Measurements from ENCODE around the gene BLM.

BLM gene

GRCh38 chr15:90857883-90858443 lies 140.8 kb downstream of the BLM start:
- DNase-seq, result no peak

DNA sequence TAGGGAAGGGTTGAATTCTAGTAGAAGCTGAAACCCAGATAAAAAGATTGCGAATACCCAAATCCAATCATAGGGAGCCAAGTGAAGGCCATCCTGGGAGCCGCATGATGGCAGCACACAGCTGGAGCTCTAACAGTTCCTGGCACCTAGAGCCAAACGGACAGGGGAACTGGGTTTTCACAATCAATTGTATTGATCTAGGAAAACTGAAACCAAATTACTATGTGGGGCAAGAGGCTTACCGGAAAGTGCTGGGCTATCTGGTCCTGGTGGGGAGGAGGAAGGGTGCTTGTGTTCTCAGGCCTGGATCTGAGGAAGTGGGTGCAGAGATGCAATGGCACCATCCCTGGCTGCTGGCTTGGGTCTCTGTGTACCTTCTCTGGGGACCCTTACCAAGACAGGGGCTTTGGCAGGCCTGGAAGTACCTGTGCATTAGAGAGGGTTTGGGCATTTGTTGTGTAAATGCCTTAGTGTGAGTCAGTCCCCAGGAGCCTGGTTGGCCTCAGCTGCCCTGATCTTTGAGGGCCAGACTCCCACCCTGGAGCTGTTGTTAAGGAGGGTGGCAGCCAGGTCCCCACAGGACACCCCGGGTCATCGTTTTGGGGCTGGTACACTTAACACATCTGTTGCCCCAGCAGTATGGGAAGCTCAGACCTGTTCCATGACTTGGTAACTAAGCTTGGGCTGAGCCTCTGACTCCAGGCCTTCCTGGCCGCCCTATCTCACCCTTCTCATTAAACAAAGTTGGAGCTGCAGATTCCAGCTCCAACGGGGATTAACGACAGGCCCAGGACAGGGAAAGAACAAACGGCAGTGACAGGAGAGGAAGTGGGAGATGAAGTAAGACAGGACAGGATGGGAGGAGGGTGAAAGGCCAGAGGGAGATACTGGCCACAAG lies 142.3 kb downstream of the BLM start:
- no peak for DNase-seq

DNA sequence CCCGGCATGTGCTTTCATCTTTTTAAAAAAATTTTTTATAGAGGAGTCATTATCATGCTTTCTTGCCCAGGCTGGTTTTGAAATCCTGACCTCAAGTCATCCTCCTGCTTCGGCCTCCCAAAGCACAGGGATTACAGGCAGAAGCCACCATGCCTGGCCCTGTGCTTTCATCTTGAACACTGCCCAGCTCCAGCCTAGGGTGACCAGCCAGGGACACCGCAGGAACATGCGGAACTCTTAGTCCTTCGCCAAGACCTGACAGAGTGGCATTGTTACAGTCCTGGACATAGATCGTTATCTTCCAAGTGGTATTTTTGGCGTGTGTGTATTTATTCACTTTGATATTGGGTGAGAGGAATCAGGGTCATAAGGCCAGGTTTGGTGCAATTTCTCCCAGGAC lies 143.3 kb downstream of the BLM start:
- no peak for DNase-seq

DNA sequence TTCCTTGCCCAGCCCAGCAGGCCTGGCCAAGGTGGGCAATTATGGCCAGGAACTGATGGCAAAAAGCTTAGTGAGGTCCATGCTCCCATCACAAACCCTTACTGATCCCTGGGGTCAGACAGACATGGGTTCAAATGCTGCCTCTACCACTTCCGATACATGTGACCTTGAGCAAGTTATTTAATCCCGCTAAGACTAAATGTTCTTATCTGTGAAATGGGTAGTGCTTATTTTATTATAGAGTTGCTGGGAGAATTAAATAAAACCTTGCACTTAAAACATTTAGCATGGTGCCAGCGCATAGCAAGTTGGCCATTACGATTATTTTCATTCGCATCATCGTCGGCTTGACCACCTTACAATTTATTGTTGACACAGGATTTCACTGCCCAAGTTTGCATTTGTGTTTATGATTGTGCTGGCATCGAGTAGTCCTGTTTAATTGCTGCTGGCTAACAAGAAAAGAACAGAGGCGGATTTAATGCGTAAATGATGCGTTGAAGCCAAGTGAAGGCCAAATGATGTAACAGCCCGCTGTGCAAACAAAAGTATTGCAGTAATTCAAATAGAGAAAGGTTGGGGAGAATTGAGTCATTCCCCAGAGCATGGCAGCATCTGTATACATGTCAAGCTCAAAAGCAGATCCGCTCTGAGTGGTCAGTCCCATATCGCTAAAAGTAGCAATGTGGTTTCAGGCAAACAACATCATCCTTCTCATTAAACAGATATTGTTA lies 144.0 kb downstream of the BLM start:
- DNase-seq, result no peak

DNA sequence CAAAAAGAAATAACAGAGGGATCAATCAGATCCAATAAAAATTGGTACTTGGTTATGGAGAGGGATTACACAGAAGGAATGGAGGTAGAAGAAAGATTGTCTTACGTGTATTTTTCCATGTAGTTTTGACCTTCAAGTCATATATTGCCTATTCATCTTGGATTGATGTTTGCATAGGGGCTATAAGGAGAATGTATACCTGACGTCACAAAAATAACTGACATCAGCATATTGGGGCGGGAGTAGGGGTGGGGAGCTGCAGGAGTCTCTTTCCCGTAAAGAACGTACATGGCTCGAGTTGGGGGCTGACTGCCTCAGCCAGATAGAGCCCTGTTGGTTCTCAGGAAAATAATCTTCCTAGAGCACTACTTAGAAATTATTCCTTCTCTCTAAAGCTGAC lies 145.3 kb downstream of the BLM start:
- DNase-seq, result no peak

DNA sequence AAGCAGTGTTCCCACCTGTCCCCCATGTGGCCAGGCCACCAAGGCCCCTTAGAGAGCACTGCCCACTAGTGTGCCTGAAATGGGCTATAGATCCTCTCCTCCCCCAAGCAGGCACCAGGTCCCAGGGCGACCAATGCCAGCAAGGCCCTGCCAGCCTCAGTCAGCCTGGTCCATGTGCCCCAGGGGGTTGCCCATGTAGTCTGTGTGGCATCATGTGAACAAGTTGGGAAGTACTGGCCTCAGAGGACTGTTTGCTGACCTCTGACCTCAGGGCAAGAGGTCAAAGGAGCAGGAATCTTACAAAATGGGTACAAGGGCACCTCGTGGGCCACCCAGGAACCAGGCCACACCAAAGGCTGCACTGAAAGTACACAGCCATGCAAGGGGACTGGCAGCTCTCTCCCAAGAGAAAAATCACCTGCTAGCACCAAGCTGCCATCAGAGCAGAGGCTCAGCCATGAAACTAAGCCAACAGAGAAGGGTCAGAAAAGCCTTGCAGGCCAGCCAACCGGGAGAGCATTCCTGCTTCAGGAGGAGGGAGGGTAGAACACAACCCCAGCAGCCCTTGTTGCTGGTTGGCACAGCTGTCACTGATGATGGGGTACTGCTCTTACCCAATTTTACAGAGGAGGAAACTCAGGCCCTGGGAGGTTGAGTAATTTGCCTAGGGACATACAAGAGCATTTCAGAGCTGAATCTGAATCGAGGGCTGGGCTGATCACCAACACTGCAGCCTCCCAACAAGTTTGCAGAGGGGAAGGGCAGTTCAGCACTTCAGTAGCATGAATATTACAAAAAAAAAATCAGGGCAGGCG lies 146.0 kb downstream of the BLM start:
- DNase-seq, result no peak

DNA sequence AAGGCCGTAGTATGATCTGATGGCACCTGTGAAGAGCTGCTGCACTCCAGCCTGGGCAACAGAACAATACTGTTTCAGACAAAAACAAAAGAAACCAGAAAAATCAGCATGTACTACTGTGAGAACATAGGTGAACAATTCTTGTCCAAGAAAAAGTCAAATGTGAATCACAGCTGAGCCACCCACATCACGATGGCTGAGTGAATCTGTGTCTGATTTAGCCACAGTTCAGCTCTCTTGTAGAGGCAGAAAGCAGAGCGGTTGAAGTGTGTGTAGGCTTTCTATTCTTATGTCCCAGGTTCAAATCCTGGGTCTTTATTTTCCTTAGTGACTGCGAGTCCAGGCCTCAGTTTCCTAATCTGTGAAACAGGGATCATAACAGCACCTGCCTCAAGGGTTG lies 146.8 kb downstream of the BLM start:
- DNase-seq, result no peak

GRCh38 chr15:90864507-90864906 lies 147.4 kb downstream of the BLM start:
- DNase-seq, result no peak

- DNase-seq, result no peak
Observed at GRCh38 chr15:90865702-90866101, 148.6 kb downstream of the BLM start.

Measured in NCI-H187 (cell line).